ENCODE data around the gene NTN5. TPM values are rescaled to one million over a fixed set of nuclear protein-coding genes. Genes with fewer than 3 reads are reported as not detected.
A peak's percentile ranks its signal among the peaks of the same experiment; 100 is the strongest.

NTN5 gene
- total and polyA plus RNA-seq, 8 donors: 0.29 to 1.4 (median 0.95) TPM

GRCh38 chr19:48635263-48635965 is 37.4 kb downstream of the NTN5 start:
- Histone ChIP-seq H3K27ac (peak overlapping the region; percentile 91 to 94), H3K36me3 (peaks cover 0 to 3% of the 10 kb centered on the region in 2 donors), H3K4me3 (peak overlapping the region; percentile 60 to 64), H3K9me3 (no peaks in the 10 kb centered on the region), H3K4me1 (peaks cover 26 to 74% of the 10 kb centered on the region in 2 donors), H3K27me3 (no peaks in the 10 kb centered on the region)
- TF ChIP-seq CTCF (IDR thresholded peaks at IDR 0.05): no peak
- DNase-seq: peak in 3 of 4 donors; percentile 55 to 92 (median 71)
- intact Hi-C loops (cut with DNase I): no loop called here
- peak; percentile 46 for ATAC-seq

- intact Hi-C loops (cut with DNase I): no loop called here
- TF ChIP-seq CTCF (IDR thresholded peaks at IDR 0.05): no peak
- Histone ChIP-seq H3K27ac (peak overlapping the region; percentile 91 to 94), H3K36me3 (peaks cover 0 to 9% of the 10 kb centered on the region in 2 donors), H3K9me3 (no peaks in the 10 kb centered on the region), H3K4me3 (peak overlapping the region in 1 of 2 donors; percentile 64), H3K27me3 (no peaks in the 10 kb centered on the region), H3K4me1 (peaks cover 26 to 82% of the 10 kb centered on the region in 2 donors)
- peak; percentile 85 to 99 (median 96) for DNase-seq
- ATAC-seq: peak; percentile 53
Observed at GRCh38 chr19:48634424-48635262, 38.2 kb downstream of the NTN5 start.

- DNase-seq: no peak
- H3K4me1 ChIP-seq: peaks cover 26 to 83% of the 10 kb centered on the region in 2 donors
- no peak for TF ChIP-seq CTCF (IDR thresholded peaks at IDR 0.05)
- H3K36me3 ChIP-seq: peaks cover 0 to 14% of the 10 kb centered on the region in 2 donors
- H3K9me3 ChIP-seq: no peaks in the 10 kb centered on the region
- H3K27ac ChIP-seq: peak overlapping the region; percentile 91 to 94
- intact Hi-C loops (cut with DNase I): no loop called here
- no peak for ATAC-seq
- H3K27me3 ChIP-seq: no peaks in the 10 kb centered on the region
- H3K4me3 ChIP-seq: peak overlapping the region in 1 of 2 donors; percentile 64
Observed at GRCh38 chr19:48634036-48634342, 38.8 kb downstream of the NTN5 start.

DNA sequence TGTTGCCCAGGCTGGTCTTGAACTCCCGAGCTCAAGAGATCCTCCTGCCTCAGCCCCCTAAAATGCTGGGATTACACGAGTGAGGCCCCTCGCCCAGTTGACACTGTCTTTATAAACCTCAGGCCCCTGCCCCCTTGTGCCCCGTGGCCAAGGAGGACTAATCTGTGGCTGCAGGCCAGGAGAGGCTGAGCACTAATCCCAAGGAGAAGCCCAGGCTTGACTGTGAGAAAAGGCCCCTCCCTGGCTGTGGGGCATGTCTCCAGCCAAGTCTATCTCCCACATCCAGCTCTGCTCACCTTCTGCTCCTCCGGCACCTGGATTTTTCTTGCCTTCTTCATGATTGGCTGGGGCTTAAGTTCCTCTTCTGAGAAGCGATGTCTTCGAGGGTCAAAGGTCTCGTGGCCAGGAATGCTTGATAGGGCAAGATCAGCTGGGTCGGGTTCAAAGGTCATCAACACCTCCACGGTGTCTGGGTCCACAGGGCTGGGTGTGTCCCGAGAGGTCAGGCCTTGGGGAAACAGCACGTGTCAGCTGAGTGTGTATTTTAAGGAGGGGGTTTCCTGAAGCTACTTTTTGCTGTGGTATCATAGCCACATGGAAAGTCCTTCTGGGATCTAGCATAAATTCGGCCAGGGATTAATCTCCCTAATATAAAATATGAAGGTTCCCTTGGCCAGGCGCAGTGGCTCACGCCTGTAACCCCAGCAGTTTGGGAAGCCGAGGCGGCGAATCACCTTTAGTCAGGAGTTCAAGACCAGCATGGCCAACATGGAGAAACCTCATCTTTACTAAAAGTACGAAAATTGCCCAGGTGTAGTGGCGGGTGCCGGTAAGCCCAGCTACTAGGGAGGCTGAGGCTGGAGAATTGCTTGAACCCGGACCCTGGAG is 39.4 kb downstream of the NTN5 start:
- no peak for DNase-seq
- Histone ChIP-seq H3K9me3 (no peaks in the 10 kb centered on the region), H3K4me3 (peak overlapping the region in 1 of 2 donors; percentile 64), H3K27ac (peak overlapping the region; percentile 91 to 94), H3K36me3 (peaks cover 0 to 18% of the 10 kb centered on the region in 2 donors), H3K27me3 (no peaks in the 10 kb centered on the region), H3K4me1 (peaks cover 26 to 77% of the 10 kb centered on the region in 2 donors)
- intact Hi-C loops (cut with DNase I): no loop called here
- TF ChIP-seq CTCF (IDR thresholded peaks at IDR 0.05): no peak
- no peak for ATAC-seq
